NT2/D1 (cell line): Measurements from ENCODE around the gene P3H3.

Experiments used
- YY1 ChIP-seq: IDR thresholded peaks from 2 replicates; pipeline ENCODE4 v1.6.1; 2011; ENCODE audit not compliant: insufficient read length, insufficient read depth
- ZNF274 ChIP-seq: IDR thresholded peaks from 2 replicates; pipeline ENCODE4 v1.6.1; 2011; ENCODE audit warnings: mild to moderate bottlenecking, low read depth, low read length

DNA sequence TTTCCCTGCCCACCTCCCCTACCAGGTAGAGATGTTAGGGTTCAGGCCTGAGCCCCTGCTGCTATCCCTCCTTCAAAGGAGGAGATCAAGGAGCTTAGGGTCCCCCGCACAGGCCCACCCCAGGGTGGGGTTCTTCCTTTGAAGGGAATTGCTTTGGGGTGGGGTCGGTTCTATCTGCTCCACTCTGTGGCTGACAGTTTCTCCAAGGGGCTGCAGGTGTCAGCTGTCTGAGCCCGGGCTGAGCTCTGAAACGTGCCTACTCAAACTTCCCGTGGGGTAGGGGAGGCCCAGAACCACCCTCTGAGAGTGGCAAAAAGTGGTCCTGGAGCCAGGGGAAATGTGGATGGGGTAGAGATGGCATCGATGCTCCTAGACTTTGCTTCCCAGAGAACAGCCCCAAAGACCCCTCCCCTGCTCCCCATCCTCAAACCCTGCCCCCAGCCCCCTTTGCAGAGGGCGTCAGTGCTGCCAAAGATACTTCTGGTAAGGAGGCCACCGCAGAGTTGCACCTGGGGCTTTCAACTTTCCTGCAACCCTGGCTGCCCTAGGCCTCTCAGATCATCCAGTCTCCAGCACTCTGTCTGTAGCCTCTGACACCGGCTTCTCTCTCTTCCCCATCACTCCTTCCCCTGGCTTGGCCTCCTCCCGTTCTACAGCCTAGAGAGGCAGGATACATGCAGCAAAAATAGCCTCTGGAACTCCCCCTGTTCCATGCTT is 45.2 kb upstream of the P3H3 start:
- TF ChIP-seq ZNF274 (no peak), YY1 (no peak)
